SK-N-SH (cell line): ENCODE data around the gene ZDHHC7. TPM values are rescaled to one million over a fixed set of nuclear protein-coding genes. Genes with fewer than 3 reads are reported as not detected.

Source experiments
- CTCF ChIA-PET: fragments of 300-600, 350-600 bp; formaldehyde crosslinking; extraction: SDS; loops from one replicate; lab custom pipeline; 2021; lab: Yijun Ruan, JAX
- POLR2A ChIA-PET: fragments of 350-600 bp; sonication (Branson Sonifier 250); formaldehyde crosslinking; extraction: SDS; loops from one replicate; lab custom pipeline; 2020; ENCODE audit warnings: antibody characterized with exemption, inconsistent platforms; lab: Yijun Ruan, JAX
- DNase-seq: peaks from one replicate; pipeline ENCODE4 v3.0.0; 2012
- H2AFZ ChIP-seq: fragments of 200-600 bp; sonication (generic); 2 replicates; pipeline ENCODE4 v1.8.1; 2016; ENCODE audit warnings: antibody characterized with exemption, mild to moderate bottlenecking, low read depth
- H3F3A ChIP-seq: fragments of 200-600 bp; sonication (generic); replicated peaks from 2 replicates; pipeline ENCODE3; 2016; ENCODE audit warnings: antibody characterized with exemption, mild to moderate bottlenecking; ENCODE audit not compliant: insufficient read depth
- H3K27ac ChIP-seq, 2 experiments: fragments of 200-500 bp in 1 of 2; fragments of 200-600 bp in 1 of 2; sonication (Bioruptor generic) in 1 of 2; sonication (generic), shearing (Covaris generic) in 1 of 2; 2 replicates each; pipeline versions ENCODE4 v1.5.1 to v1.6.1; 2014 to 2016; ENCODE audit warnings: low read depth in 2 of 2, inconsistent platforms in 1 of 2, low read length in 1 of 2, mild to moderate bottlenecking in 1 of 2, mixed read lengths in 1 of 2
- H3K27me3 ChIP-seq: fragments of 200-600 bp; sonication (generic), shearing (Covaris generic); 2 replicates; pipeline ENCODE4 v1.6.1; 2016; ENCODE audit warnings: mixed run types; ENCODE audit not compliant: insufficient read depth
- H3K36me3 ChIP-seq, 2 experiments: fragments of 200-500 bp in 1 of 2; fragments of 200-600 bp in 1 of 2; sonication (Bioruptor generic) in 1 of 2; sonication (generic) in 1 of 2; replicated peaks in 1 of 2; 2 replicates each; pipeline versions ENCODE3 to v1.5.1; 2014 to 2016; ENCODE audit warnings: low read length in 1 of 2, mild to moderate bottlenecking in 1 of 2; ENCODE audit not compliant: insufficient read depth in 2 of 2, control insufficient read depth in 1 of 2
- H3K4me1 ChIP-seq, 2 experiments: fragments of 200-500 bp in 1 of 2; fragments of 200-600 bp in 1 of 2; sonication (Bioruptor generic) in 1 of 2; sonication (generic), shearing (Covaris generic) in 1 of 2; 2 replicates each; pipeline versions ENCODE4 v1.5.1 to v1.6.1; 2014 to 2016; ENCODE audit warnings: low read depth in 1 of 2, low read length in 1 of 2, mixed run types in 1 of 2; ENCODE audit not compliant: insufficient read depth in 2 of 2, control insufficient read depth in 1 of 2
- H3K4me2 ChIP-seq: fragments of 200-600 bp; sonication (generic), shearing (Covaris generic); 2 replicates; pipeline ENCODE4 v1.6.1; 2017; ENCODE audit warnings: mixed run types
- H3K4me3 ChIP-seq, 2 experiments: fragments of 200-500 bp in 1 of 2; fragments of 200-600 bp in 1 of 2; sonication (Bioruptor generic) in 1 of 2; sonication (generic), shearing (Covaris generic) in 1 of 2; 2 replicates each; pipeline versions ENCODE4 v1.5.1 to v1.8.1; 2014 to 2016; ENCODE audit warnings: low read depth in 2 of 2, inconsistent platforms in 1 of 2, low read length in 1 of 2, mild to moderate bottlenecking in 1 of 2, mixed read lengths in 1 of 2, moderate library complexity in 1 of 2
- H3K79me2 ChIP-seq: fragments of 200-600 bp; sonication (generic); 2 replicates; pipeline ENCODE4 v1.8.1; 2017; ENCODE audit warnings: mild to moderate bottlenecking; ENCODE audit not compliant: insufficient read depth
- H3K9ac ChIP-seq: fragments of 200-600 bp; sonication (generic); 2 replicates; pipeline ENCODE4 v1.6.1; 2017; ENCODE audit warnings: mixed run types
- H3K9me2 ChIP-seq: fragments of 200-600 bp; sonication (generic); 2 replicates; pipeline ENCODE4 v1.6.1; 2017; ENCODE audit warnings: mixed run types
- H3K9me3 ChIP-seq: fragments of 200-600 bp; sonication (generic); 2 replicates; pipeline ENCODE4 v1.6.1; 2017; ENCODE audit warnings: mixed run types, mild to moderate bottlenecking, moderate library complexity
- H4K20me1 ChIP-seq: fragments of 200-600 bp; sonication (generic); 2 replicates; pipeline ENCODE4 v1.6.1; 2017; ENCODE audit warnings: mild to moderate bottlenecking, mixed run types; ENCODE audit not compliant: insufficient read depth
- CHD2 ChIP-seq: fragments of 150-350 bp; IDR thresholded peaks from 2 replicates; pipeline ENCODE4 v1.6.1; 2018; ENCODE audit warnings: low read length; ENCODE audit not compliant: partially characterized antibody
- ELF1 ChIP-seq: IDR thresholded peaks from 2 replicates; pipeline ENCODE4 v1.4.0; 2012
- EZH2phosphoT487 ChIP-seq: fragments of 200-600 bp; sonication (generic); IDR thresholded peaks from 2 replicates; pipeline ENCODE4 v1.6.1; 2017; ENCODE audit warnings: low read depth, mixed run types, mild to moderate bottlenecking, antibody characterized with exemption, moderate library complexity, borderline replicate concordance
- FOSL2 ChIP-seq: IDR thresholded peaks from 2 replicates; pipeline ENCODE4 v1.4.0; 2012; ENCODE audit warnings: low read depth, mild to moderate bottlenecking, moderate library complexity, borderline replicate concordance
- FOXM1 ChIP-seq: IDR thresholded peaks from 2 replicates; pipeline ENCODE4 v1.4.0; 2012; ENCODE audit warnings: low read depth, mild to moderate bottlenecking
- GABPA ChIP-seq: IDR thresholded peaks from 2 replicates; pipeline ENCODE4 v1.4.0; 2012; ENCODE audit warnings: low read depth, mild to moderate bottlenecking
- GATA2 ChIP-seq: sonication (generic); formaldehyde crosslinking; IDR thresholded peaks from 2 replicates; pipeline ENCODE4 v1.5.0; 2020; ENCODE audit warnings: mild to moderate bottlenecking, missing genetic modification reagents
- MXI1 ChIP-seq: IDR thresholded peaks from 2 replicates; pipeline ENCODE4 v1.6.1; 2012; ENCODE audit warnings: mild to moderate bottlenecking, low read depth, low read length, improper control_type of control experiment
- POLR2AphosphoS5 ChIP-seq: IDR thresholded peaks from 2 replicates; pipeline ENCODE4 v1.6.1; 2012; ENCODE audit warnings: low read depth, low read length
- RAD21 ChIP-seq: IDR thresholded peaks from 2 replicates; pipeline ENCODE4 v1.6.1; 2012; ENCODE audit warnings: mild to moderate bottlenecking, low read length
- RCOR1 ChIP-seq: fragments of 150-350 bp; IDR thresholded peaks from 2 replicates; pipeline ENCODE4 v1.6.1; 2017; ENCODE audit warnings: antibody characterized with exemption, low read length
- RFX5 ChIP-seq: IDR thresholded peaks from 2 replicates; pipeline ENCODE4 v1.6.1; 2012; ENCODE audit warnings: mild to moderate bottlenecking, improper control_type of control experiment, low read length
- RXRA ChIP-seq: IDR thresholded peaks from 2 replicates; pipeline ENCODE4 v1.4.0; 2012; ENCODE audit warnings: low read depth, mild to moderate bottlenecking, borderline replicate concordance
- SIN3A ChIP-seq: IDR thresholded peaks from 2 replicates; pipeline ENCODE4 v1.6.1; 2012; ENCODE audit warnings: low read depth, mild to moderate bottlenecking, low read length, moderate library complexity, borderline replicate concordance
- SMC3 ChIP-seq: IDR thresholded peaks from 2 replicates; pipeline ENCODE4 v1.6.1; 2012; ENCODE audit warnings: low read depth, low read length, improper control_type of control experiment
- TEAD4 ChIP-seq: IDR thresholded peaks from 2 replicates; pipeline ENCODE4 v1.4.0; 2012; ENCODE audit warnings: mild to moderate bottlenecking, borderline replicate concordance; ENCODE audit not compliant: insufficient read depth
- WGBS: methylation state at CpG from one replicate; pipeline ENCODE4 v1.1.6; 2017; ENCODE audit warnings: low lambda C conversion rate; 5-methylcytosine and 5-hydroxymethylcytosine counted together
- polyA plus RNA-seq, 3 experiments: library from polyadenylated mRNA; depleted of rRNA; stranded (reverse); fragments of >200 nt; gene quantifications; 2 replicates each; pipeline ENCODE4 v1.2.3, GENCODE V29; 2012
- TF ChIP-seq, protein P1 (sequence below): IDR thresholded peaks from 2 replicates; pipeline ENCODE4 v1.6.1; 2012; ENCODE audit warnings: mild to moderate bottlenecking, low read depth, low read length, moderate library complexity
- TF ChIP-seq, protein P2 (sequence below): IDR thresholded peaks from 2 replicates; pipeline ENCODE4 v1.4.0; 2012; ENCODE audit warnings: low read depth, borderline replicate concordance
- TF ChIP-seq, protein P3 (sequence below): IDR thresholded peaks from 2 replicates; pipeline ENCODE4; 2012
- TF ChIP-seq, protein P4 (sequence below): IDR thresholded peaks from 2 replicates; pipeline ENCODE4 v1.4.0; 2012; ENCODE audit warnings: low read depth, borderline replicate concordance

ZDHHC7 gene
- polyA plus RNA-seq, 1 of the 3 experiments (the other 2 are of a cell fraction) = 114 TPM

DNA sequence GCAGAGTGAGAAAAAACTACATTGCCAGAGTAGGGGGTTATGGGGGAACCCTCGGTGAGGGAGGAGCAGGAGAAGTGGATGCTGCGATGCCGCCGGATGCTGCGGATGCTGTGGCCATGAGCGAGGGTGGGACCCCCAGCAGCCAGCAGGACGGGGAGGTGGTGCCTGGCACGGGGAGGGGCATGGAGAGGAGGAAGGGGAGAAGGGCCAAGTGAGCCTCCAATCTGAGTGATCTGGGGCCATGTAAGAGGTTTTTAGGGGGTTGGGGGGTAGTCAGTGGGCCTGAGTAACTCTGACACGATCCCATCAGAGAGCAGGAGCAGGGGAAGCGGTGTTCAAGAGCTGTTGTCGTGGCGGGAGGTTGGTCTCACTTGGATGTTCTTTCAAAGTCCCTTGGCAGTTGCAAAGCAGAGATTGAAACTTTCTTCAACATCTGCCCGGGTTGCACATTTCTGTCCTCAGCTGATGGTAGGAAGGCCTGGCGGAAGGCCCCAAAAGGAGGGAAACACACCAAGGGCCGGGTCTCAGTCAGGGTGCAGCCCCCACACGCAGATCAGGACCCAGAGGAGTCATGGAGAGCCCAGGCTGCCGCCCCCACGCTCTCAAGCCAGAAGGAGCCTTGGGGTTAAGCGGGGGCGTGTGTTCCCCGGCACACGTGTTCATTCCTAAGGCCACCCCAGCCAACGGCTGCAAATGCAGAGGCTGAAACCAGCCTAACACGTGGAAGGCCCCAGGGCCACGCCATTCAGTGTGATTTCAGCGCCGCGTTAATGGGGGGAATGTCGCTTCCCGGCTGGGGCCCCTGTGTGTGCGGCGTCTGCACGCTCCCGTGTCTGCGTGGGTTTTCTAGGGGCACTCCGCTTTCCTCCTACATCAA lies 81.7 kb downstream of the ZDHHC7 start:
- Histone ChIP-seq H3K4me3 (no peak overlapping the region), H3F3A (no peaks in the 10 kb centered on the region), H3K9me3 (no peaks in the 10 kb centered on the region), H3K9ac (no peak overlapping the region), H3K36me3 (no peaks in the 10 kb centered on the region), H4K20me1 (no peaks in the 10 kb centered on the region), H3K4me2 (no peak overlapping the region), H3K9me2 (no peaks in the 10 kb centered on the region), H3K79me2 (no peaks in the 10 kb centered on the region), H3K27ac (no peak overlapping the region), H3K27me3 (no peaks in the 10 kb centered on the region), H3K4me1 (peaks cover 0 to 16% of the 10 kb centered on the region in 2 experiments; a peak in 1 of 4 replicates), H2AFZ (no peak overlapping the region)
- no peak for TF ChIP-seq RAD21
- no peak for TF ChIP-seq MXI1
- no peak for TF ChIP-seq EZH2phosphoT487
- no peak for TF ChIP-seq SMC3
- TF ChIP-seq, protein P1, sequence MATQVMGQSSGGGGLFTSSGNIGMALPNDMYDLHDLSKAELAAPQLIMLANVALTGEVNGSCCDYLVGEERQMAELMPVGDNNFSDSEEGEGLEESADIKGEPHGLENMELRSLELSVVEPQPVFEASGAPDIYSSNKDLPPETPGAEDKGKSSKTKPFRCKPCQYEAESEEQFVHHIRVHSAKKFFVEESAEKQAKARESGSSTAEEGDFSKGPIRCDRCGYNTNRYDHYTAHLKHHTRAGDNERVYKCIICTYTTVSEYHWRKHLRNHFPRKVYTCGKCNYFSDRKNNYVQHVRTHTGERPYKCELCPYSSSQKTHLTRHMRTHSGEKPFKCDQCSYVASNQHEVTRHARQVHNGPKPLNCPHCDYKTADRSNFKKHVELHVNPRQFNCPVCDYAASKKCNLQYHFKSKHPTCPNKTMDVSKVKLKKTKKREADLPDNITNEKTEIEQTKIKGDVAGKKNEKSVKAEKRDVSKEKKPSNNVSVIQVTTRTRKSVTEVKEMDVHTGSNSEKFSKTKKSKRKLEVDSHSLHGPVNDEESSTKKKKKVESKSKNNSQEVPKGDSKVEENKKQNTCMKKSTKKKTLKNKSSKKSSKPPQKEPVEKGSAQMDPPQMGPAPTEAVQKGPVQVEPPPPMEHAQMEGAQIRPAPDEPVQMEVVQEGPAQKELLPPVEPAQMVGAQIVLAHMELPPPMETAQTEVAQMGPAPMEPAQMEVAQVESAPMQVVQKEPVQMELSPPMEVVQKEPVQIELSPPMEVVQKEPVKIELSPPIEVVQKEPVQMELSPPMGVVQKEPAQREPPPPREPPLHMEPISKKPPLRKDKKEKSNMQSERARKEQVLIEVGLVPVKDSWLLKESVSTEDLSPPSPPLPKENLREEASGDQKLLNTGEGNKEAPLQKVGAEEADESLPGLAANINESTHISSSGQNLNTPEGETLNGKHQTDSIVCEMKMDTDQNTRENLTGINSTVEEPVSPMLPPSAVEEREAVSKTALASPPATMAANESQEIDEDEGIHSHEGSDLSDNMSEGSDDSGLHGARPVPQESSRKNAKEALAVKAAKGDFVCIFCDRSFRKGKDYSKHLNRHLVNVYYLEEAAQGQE = no peak
- no peak for TF ChIP-seq RFX5
- TF ChIP-seq SIN3A = no peak
- TF ChIP-seq RXRA = no peak
- no peak for TF ChIP-seq TEAD4
- TF ChIP-seq GATA2 (CRISPR knock-in tag) = no peak
- no peak for TF ChIP-seq RCOR1
- no peak for TF ChIP-seq CHD2
- no peak for TF ChIP-seq FOSL2
- TF ChIP-seq, protein P2, sequence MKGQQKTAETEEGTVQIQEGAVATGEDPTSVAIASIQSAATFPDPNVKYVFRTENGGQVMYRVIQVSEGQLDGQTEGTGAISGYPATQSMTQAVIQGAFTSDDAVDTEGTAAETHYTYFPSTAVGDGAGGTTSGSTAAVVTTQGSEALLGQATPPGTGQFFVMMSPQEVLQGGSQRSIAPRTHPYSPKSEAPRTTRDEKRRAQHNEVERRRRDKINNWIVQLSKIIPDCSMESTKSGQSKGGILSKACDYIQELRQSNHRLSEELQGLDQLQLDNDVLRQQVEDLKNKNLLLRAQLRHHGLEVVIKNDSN = no peak
- no peak for TF ChIP-seq FOXM1
- TF ChIP-seq ELF1 = no peak
- TF ChIP-seq GABPA = no peak
- TF ChIP-seq POLR2AphosphoS5 = no peak
- TF ChIP-seq, protein P3, sequence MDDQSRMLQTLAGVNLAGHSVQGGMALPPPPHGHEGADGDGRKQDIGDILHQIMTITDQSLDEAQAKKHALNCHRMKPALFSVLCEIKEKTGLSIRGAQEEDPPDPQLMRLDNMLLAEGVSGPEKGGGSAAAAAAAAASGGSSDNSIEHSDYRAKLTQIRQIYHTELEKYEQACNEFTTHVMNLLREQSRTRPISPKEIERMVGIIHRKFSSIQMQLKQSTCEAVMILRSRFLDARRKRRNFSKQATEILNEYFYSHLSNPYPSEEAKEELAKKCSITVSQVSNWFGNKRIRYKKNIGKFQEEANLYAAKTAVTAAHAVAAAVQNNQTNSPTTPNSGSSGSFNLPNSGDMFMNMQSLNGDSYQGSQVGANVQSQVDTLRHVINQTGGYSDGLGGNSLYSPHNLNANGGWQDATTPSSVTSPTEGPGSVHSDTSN = no peak
- TF ChIP-seq, protein P4, sequence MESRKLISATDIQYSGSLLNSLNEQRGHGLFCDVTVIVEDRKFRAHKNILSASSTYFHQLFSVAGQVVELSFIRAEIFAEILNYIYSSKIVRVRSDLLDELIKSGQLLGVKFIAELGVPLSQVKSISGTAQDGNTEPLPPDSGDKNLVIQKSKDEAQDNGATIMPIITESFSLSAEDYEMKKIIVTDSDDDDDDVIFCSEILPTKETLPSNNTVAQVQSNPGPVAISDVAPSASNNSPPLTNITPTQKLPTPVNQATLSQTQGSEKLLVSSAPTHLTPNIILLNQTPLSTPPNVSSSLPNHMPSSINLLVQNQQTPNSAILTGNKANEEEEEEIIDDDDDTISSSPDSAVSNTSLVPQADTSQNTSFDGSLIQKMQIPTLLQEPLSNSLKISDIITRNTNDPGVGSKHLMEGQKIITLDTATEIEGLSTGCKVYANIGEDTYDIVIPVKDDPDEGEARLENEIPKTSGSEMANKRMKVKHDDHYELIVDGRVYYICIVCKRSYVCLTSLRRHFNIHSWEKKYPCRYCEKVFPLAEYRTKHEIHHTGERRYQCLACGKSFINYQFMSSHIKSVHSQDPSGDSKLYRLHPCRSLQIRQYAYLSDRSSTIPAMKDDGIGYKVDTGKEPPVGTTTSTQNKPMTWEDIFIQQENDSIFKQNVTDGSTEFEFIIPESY = no peak
- CTCF ChIA-PET = interaction anchor here (0.9 to 1.6 kb wide), 4 partner anchors 23 to 175 kb away, joined by 3 to 4 read pairs (median 3); no protein-coding TSS in a partner anchor
- POLR2A ChIA-PET = no interaction called here
- 89% methylated on average over 32 of the region's 36 CpGs for WGBS
- DNase-seq = no peak
